Kidney (tissue), 14 donors: Measurements from ENCODE around the gene SERPINA4. TPM values are rescaled to one million over a fixed set of nuclear protein-coding genes. Genes with fewer than 3 reads are reported as not detected.

ENCODE experiments used
- DNase-seq, 5 donors: peaks; one replicate each; pipeline ENCODE4 v3.0.0-alpha.2; 2013 to 2020
- FAIRE-seq: peaks from 2 replicates; lab custom pipeline; 2012; peaks lifted over from hg19 to GRCh38; lab: Jason Lieb, UNC
- H3K27ac ChIP-seq, 2 donors: one replicate each; pipeline ENCODE4 v1.7.0; 2013; ENCODE audit warnings: low read depth in 2 of 2, low read length in 2 of 2, inconsistent platforms in 1 of 2
- H3K27me3 ChIP-seq: one replicate; pipeline ENCODE4 v1.7.1; 2013; ENCODE audit warnings: low read length, inconsistent platforms; ENCODE audit not compliant: control insufficient read depth, insufficient read depth
- H3K36me3 ChIP-seq, 3 donors: one replicate each; pipeline versions ENCODE4 v1.7.0 to v1.7.1; 2013; ENCODE audit warnings: low read length in 3 of 3, control low read depth in 1 of 3, inconsistent platforms in 1 of 3; ENCODE audit not compliant: insufficient read depth in 3 of 3, control insufficient read depth in 2 of 3
- H3K4me1 ChIP-seq, 3 donors: one replicate each; pipeline versions ENCODE4 v1.7.0 to v1.7.1; 2013; ENCODE audit warnings: low read length in 3 of 3, inconsistent platforms in 1 of 3, low read depth in 1 of 3; ENCODE audit not compliant: control insufficient read depth in 2 of 3, insufficient read depth in 2 of 3
- H3K4me3 ChIP-seq, 3 donors: one replicate each; pipeline versions ENCODE4 v1.7.0 to v1.8.1; 2013; ENCODE audit warnings: low read length in 3 of 3, control low read depth in 1 of 3, inconsistent platforms in 1 of 3
- H3K9ac ChIP-seq, 3 donors: one replicate each; pipeline versions ENCODE4 v1.7.0 to v1.7.1; 2013; ENCODE audit warnings: low read length in 3 of 3, control low read depth in 1 of 3, inconsistent platforms in 1 of 3
- H3K9me3 ChIP-seq, 3 donors: one replicate each; pipeline versions ENCODE4 v1.7.0 to v1.7.1; 2013; ENCODE audit warnings: low read length in 3 of 3, control low read depth in 1 of 3, inconsistent platforms in 1 of 3; ENCODE audit not compliant: control insufficient read depth in 2 of 3, insufficient read depth in 1 of 3
- intact Hi-C: fragments of 100-400 bp; cut with DNase I; formaldehyde crosslinking; loops from one replicate; pipeline ENCODE4 v1.11.1; 2022
- polyA plus RNA-seq: library from polyadenylated mRNA; stranded (reverse); fragments of 350-450 nt; fragmentation: Illumina TruSeq; extraction: RNeasy Lipid Tissue Mini Kit (QIAGEN cat#74804); gene quantifications from one replicate; pipeline ENCODE4 v1.2.3, GENCODE V29; 2014; ENCODE audit warnings: low read depth, low replicate concordance; ENCODE audit not compliant: insufficient read depth
- total RNA-seq: library from RNA; stranded (reverse); fragmentation: NEBNext Ultra II Directional; extraction: Animal tissue kit (Norgen Biotek cat#: 25700); gene quantifications from one replicate; pipeline ENCODE4 v1.2.1, GENCODE V29; 2021
- TF ChIP-seq, protein P1 (sequence below): IDR thresholded peaks from 3 replicates; pipeline ENCODE4 v1.5.1; 2012; ENCODE audit warnings: mild to moderate bottlenecking, moderate library complexity, borderline replicate concordance; ENCODE audit not compliant: insufficient read depth; ENCODE audit errors: extremely low read depth
- donor health status: control.
- donor health status: control.
- donor health status: control.
- donor health status: control.
- donor health status: control.
- donor health status: DM: yes; HTN: yes; CAD: no.
- donor health status: Normal renal cell carcinoma (clear cell type).

SERPINA4 gene
- total and polyA plus RNA-seq, 2 donors from 2014 or later: 6.1 to 28.3 TPM

- no peak overlapping the region for H3K9ac ChIP-seq
- FAIRE-seq (no peak), DNase-seq (peak in 1 of 5 donors; percentile 15)
- peaks cover 0 to 27% (median 9%) of the 10 kb centered on the region in 3 donors for H3K4me1 ChIP-seq
- H3K27ac ChIP-seq: peak overlapping the region; percentile 68 to 92
- no peaks in the 10 kb centered on the region for H3K9me3 ChIP-seq
- TF ChIP-seq, protein P1, sequence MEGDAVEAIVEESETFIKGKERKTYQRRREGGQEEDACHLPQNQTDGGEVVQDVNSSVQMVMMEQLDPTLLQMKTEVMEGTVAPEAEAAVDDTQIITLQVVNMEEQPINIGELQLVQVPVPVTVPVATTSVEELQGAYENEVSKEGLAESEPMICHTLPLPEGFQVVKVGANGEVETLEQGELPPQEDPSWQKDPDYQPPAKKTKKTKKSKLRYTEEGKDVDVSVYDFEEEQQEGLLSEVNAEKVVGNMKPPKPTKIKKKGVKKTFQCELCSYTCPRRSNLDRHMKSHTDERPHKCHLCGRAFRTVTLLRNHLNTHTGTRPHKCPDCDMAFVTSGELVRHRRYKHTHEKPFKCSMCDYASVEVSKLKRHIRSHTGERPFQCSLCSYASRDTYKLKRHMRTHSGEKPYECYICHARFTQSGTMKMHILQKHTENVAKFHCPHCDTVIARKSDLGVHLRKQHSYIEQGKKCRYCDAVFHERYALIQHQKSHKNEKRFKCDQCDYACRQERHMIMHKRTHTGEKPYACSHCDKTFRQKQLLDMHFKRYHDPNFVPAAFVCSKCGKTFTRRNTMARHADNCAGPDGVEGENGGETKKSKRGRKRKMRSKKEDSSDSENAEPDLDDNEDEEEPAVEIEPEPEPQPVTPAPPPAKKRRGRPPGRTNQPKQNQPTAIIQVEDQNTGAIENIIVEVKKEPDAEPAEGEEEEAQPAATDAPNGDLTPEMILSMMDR: no peak
- no peaks in the 10 kb centered on the region for H3K27me3 ChIP-seq
- H3K4me3 ChIP-seq: peak overlapping the region in 1 of 3 donors; percentile 53
- intact Hi-C loops: no loop called here
- no peaks in the 10 kb centered on the region for H3K36me3 ChIP-seq
These were observed 37.2 kb downstream of the SERPINA4 start for GRCh38 chr14:94598506-94598815.

GRCh38 chr14:94598816-94599655 is 37.8 kb downstream of the SERPINA4 start:
- TF ChIP-seq, protein P1: peak; percentile 8
- no peaks in the 10 kb centered on the region for H3K9me3 ChIP-seq
- intact Hi-C loops: no loop called here
- peak overlapping the region; percentile 68 to 92 for H3K27ac ChIP-seq
- H3K36me3 ChIP-seq: no peaks in the 10 kb centered on the region
- peak overlapping the region in 1 of 3 donors; percentile 53 for H3K4me3 ChIP-seq
- FAIRE-seq: no peak
- no peaks in the 10 kb centered on the region for H3K27me3 ChIP-seq
- H3K9ac ChIP-seq: no peak overlapping the region
- peaks cover 0 to 23% (median 9%) of the 10 kb centered on the region in 3 donors for H3K4me1 ChIP-seq
- DNase-seq: peak; percentile 37 to 95 (median 58)

DNA sequence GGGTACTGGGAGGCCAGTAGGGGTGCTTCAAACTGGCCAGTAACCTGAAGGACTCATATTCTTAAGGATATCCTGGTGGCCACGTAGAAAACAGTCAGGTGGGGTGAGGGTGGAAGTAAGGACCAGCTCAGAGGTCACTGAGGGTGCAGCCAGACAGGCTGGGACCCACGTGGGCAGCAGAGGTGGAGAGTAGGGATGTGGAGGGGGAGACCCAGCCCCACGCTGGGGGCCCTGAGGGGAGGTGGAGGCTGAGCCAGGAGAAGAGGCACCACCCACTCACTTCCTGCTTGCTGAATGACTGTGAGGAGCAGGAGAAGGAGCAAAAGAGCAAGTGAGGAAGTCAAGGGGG is 38.4 kb downstream of the SERPINA4 start:
- no peaks in the 10 kb centered on the region for H3K27me3 ChIP-seq
- FAIRE-seq (no peak), DNase-seq (peak in 1 of 5 donors; percentile 91)
- intact Hi-C loops: no loop called here
- TF ChIP-seq, protein P1: no peak
- peaks cover 0 to 21% (median 9%) of the 10 kb centered on the region in 3 donors for H3K4me1 ChIP-seq
- no peaks in the 10 kb centered on the region for H3K36me3 ChIP-seq
- H3K27ac ChIP-seq: peak overlapping the region; percentile 43 to 82
- H3K9me3 ChIP-seq: no peaks in the 10 kb centered on the region
- H3K9ac ChIP-seq: no peak overlapping the region
- H3K4me3 ChIP-seq: no peak overlapping the region
